ENCODE measurements around the gene LRP5. TPM values are rescaled to one million over a fixed set of nuclear protein-coding genes. Genes with fewer than 3 reads are reported as not detected.

The LRP5 gene
- total RNA-seq, 2 donors from 2014 or later, result 48.3 to 57.1 TPM

DNA sequence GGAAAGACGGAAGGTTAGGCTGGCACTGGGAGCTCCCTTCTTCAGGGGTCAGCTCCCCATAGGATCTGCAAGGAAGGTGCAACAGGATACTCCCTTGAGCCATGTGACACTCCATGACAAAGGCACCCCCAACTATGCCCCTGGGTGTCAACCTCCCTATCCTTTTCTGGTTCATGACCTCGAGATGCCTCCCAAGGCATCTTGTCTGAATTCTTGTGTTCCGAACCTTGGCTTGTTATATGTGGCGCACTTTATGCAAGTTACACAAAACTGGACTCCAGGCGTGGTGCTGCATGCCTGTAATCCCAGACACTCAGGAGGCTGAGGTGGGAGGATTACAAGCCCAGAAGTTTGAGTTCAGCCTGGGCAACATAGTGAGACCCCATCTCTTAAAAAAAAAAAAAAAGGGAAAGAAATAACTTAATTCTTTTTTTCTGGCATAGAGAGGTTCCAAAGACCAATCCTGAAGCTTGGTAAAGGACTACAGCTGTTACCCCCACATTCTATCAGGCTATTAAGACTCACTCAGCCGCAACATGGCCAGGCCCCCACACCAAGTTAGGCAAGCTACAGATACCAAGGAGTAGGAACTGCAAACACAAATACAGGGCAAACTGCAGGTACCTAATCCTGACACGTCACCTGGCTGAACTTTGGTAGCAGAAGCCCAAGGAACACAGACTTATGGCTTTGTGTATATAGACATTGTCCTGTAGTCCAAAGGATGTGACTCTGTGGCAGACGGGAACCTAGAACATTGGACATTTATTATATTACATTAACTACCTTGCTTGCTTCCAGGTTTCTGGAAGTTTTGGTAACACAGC lies 42.0 kb upstream of the LRP5 start:
- WGBS, result 67% methylated on average over 8 of the region's 8 CpGs
- TF ChIP-seq POLR2A (IDR thresholded peaks at IDR 0.05) (no peak), POLR2AphosphoS5 (IDR thresholded peaks at IDR 0.05) (no peak)
- TF ChIP-seq, protein P1, sequence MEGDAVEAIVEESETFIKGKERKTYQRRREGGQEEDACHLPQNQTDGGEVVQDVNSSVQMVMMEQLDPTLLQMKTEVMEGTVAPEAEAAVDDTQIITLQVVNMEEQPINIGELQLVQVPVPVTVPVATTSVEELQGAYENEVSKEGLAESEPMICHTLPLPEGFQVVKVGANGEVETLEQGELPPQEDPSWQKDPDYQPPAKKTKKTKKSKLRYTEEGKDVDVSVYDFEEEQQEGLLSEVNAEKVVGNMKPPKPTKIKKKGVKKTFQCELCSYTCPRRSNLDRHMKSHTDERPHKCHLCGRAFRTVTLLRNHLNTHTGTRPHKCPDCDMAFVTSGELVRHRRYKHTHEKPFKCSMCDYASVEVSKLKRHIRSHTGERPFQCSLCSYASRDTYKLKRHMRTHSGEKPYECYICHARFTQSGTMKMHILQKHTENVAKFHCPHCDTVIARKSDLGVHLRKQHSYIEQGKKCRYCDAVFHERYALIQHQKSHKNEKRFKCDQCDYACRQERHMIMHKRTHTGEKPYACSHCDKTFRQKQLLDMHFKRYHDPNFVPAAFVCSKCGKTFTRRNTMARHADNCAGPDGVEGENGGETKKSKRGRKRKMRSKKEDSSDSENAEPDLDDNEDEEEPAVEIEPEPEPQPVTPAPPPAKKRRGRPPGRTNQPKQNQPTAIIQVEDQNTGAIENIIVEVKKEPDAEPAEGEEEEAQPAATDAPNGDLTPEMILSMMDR (IDR thresholded peaks at IDR 0.05), result no peak
- Histone ChIP-seq H3K27ac (peak overlapping the region; percentile 93), H3K4me1 (replicated peaks) (no peaks in the 10 kb centered on the region), H3K36me3 (no peaks in the 10 kb centered on the region), H3K27me3 (replicated peaks; ENCODE audit: insufficient read depth) (no peaks in the 10 kb centered on the region), H3K4me3 (peak overlapping the region in 1 of 2 donors; percentile 79), H3K9me3 (no peaks in the 10 kb centered on the region)
- intact Hi-C loops (cut with DNase I), result loop anchor here (5.0 kb wide), 3 partner anchors 42 to 187 kb away; partner anchors contain the start of gene LRP5
- no peak for DNase-seq (ENCODE audit: low spot score)

DNA sequence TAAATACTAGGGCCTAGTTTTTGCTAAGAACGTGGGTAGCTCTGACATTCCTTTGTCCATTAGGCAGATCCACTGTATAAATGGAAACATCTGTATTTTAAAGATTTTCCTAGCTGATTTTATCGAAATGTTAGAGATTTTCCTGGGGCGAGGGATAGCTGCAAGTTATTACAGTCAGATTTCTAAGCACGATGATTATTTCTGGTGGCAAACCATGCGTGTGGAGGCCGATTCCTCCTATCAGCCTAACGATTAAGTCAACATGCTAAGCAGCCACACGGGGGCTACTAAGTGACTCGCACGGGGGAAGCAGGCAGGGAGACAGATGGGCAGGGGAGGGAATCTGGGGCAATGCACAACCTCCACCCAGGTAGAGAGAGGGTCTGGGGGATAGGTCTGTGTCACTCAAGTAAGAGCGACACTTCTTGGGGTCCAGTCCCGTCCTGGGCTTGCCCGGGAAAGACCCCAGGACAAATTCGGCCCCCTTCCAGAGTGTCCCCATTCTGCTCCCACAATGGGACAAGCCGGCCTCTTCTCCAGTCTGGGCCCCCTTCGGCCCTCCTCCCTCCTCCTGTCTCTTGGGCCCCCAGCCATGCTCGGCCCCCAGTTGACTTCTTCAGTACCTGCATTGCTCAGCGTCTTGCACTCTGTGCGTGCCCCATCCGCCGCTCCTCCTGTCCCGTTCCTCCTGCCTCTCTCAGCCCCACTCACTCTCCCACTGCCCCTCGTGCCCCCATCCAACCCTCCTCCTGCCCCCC lies 41.2 kb upstream of the LRP5 start:
- Histone ChIP-seq H3K36me3 (no peaks in the 10 kb centered on the region), H3K27me3 (replicated peaks; ENCODE audit: insufficient read depth) (no peaks in the 10 kb centered on the region), H3K4me3 (peak overlapping the region; percentile 69 to 79), H3K4me1 (replicated peaks) (no peaks in the 10 kb centered on the region), H3K27ac (peak overlapping the region; percentile 93), H3K9me3 (no peaks in the 10 kb centered on the region)
- DNase-seq (ENCODE audit: low spot score), result no peak
- TF ChIP-seq POLR2A (IDR thresholded peaks at IDR 0.05) (no peak), POLR2AphosphoS5 (IDR thresholded peaks at IDR 0.05) (peak; percentile 9)
- TF ChIP-seq, protein P1 (IDR thresholded peaks at IDR 0.05), result peak in 2 of 4 experiments; percentile 36 to 46
- intact Hi-C loops (cut with DNase I), result loop anchor here (5.0 kb wide), 3 partner anchors 41 to 186 kb away; partner anchors contain the start of gene LRP5
- 2% methylated on average over 23 of the region's 23 CpGs for WGBS

DNA sequence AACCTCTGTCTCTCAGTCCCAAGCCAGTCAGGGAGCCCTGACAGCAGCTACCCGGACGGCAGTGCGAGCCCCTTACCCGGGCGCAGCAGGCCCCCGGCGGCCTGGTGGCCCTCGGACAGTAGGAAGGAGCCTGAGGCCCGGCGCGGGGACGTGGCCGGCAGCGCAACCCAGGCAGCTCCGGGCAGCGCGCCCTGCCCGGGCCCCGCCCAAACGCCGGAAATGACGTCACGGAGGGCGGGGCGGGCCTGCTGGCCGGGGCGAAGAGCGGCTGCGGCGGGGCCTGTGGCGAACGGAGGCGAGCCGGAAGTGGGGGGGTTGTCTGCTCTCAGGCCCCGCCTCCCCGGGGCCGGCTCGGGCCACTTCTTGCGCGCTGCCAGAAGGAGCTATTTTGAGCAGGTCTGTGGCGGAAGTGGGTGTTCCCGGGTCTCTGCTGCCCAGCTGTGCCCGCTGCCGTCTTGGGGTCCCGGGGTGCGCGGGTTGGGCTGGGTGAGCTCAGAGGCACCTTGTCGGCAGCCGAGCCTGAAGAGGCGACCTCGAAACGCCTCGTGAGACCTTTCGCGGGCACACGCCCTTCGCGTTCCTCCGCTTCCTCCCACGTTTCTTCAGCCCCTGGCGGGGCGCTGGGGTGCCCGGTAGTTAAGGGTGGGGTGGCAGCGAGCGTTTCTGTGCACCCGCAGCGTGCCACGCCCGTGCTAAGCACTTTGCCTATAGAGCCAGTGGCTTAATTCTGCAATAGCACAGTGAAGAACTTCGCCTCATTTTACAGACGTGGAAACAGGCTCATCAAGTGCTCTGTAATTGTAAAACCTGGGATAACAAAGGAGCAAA lies 40.4 kb upstream of the LRP5 start, which contains the start of gene C11orf24:
Gene C11orf24 (minus strand): TSS at position 193 of the 828 bp plus-strand sequence. CDS start 8,206 bp downstream, outside the sequence.
- TF ChIP-seq, protein P1 (IDR thresholded peaks at IDR 0.05), result peak in 2 of 4 experiments; percentile 2 to 15
- TF ChIP-seq POLR2A (IDR thresholded peaks at IDR 0.05), result peak; percentile 81
- TF ChIP-seq POLR2AphosphoS5 (IDR thresholded peaks at IDR 0.05), result peak; percentile 83
- Histone ChIP-seq H3K27ac (peak within 1 kb of the TSS; percentile 93), H3K36me3 (no peaks in the 10 kb centered on the region), H3K4me3 (peak within 1 kb of the TSS; percentile 69 to 79), H3K27me3 (replicated peaks; ENCODE audit: insufficient read depth) (no peaks in the 10 kb centered on the region), H3K9me3 (no peaks in the 10 kb centered on the region), H3K4me1 (replicated peaks) (no peaks in the 10 kb centered on the region)
- peak; percentile 95 for DNase-seq (ENCODE audit: low spot score)
- 0% methylated on average over 38 of the region's 71 CpGs for WGBS
- intact Hi-C loops (cut with DNase I), result loop anchor here (5.0 kb wide), 3 partner anchors 40 to 185 kb away; partner anchors contain the start of gene LRP5

DNA sequence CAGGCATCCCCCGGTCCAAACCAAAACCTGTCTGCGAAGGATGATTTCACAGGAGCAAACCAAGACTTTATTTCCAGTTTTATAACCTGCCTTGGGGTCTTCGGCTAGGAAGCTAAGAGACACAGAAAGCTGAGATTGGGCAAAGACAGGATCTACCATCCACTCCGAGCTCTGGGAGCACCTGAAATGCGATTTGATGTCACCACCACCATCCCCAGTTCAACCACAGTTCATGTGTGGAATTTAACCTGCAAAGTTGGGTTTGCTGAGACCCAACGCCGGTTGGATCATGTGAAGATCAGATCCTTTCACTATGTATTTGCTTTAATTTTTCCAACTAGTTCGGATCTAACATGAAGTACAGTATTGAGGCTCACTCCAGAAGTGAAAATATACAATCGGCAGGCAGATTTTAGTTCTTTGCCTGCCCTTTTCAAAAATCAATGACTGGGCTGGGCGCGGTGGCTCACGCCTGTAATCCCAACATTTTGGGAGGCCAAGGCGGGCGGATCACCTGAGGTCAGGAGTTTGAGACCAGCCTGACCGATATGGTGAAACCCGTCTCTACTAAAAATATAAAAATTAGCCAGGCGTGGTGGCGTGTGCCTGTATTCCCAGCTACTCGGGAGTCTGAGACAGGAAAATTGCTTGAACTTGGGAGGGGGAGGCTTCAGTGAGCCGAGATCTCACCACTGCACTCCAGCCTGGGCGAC lies 39.2 kb upstream of the LRP5 start:
- H3K27me3 ChIP-seq (replicated peaks; ENCODE audit: insufficient read depth), result no peaks in the 10 kb centered on the region
- no peak overlapping the region for H3K27ac ChIP-seq
- H3K4me3 ChIP-seq, result no peak overlapping the region
- H3K4me1 ChIP-seq (replicated peaks), result no peaks in the 10 kb centered on the region
- no peaks in the 10 kb centered on the region for H3K9me3 ChIP-seq
- no peaks in the 10 kb centered on the region for H3K36me3 ChIP-seq
- TF ChIP-seq, protein P1 (IDR thresholded peaks at IDR 0.05), result no peak
- TF ChIP-seq POLR2A (IDR thresholded peaks at IDR 0.05) (no peak), POLR2AphosphoS5 (IDR thresholded peaks at IDR 0.05) (no peak)
- intact Hi-C loops (cut with DNase I), result loop anchor here (5.0 kb wide), 3 partner anchors 39 to 184 kb away; partner anchors contain the start of gene LRP5
- WGBS, result 93% methylated on average over 21 of the region's 21 CpGs
- DNase-seq (ENCODE audit: low spot score), result no peak
